ENCODE results near the gene WDR93.
"Not testable (repeated sequence)": the region's sequence is repeated elsewhere in the genome, so short reads cannot be mapped to it uniquely, and the experiment has no call there.

WDR93 gene

DNA sequence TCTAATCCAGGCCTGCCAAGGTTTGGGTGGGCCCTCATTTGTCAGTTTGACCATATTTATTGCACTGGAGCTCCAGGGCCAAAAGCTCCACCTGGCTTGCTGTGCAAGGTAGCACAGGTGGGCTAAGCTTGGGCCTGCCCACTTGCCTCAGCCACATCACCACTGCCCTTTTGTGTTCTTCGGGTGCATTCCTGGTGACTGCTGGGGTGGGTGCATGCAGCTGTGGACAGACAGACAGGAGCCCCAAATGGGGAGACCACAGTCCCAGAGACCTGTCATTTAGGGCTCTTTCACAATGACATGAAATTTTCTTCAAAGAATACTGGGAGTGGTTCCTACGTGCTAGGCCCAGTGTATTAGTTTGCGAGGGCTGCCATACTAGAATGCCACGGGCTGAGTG, 88.2 kb downstream of the WDR93 start:
- TF ChIP-seq, protein P1, sequence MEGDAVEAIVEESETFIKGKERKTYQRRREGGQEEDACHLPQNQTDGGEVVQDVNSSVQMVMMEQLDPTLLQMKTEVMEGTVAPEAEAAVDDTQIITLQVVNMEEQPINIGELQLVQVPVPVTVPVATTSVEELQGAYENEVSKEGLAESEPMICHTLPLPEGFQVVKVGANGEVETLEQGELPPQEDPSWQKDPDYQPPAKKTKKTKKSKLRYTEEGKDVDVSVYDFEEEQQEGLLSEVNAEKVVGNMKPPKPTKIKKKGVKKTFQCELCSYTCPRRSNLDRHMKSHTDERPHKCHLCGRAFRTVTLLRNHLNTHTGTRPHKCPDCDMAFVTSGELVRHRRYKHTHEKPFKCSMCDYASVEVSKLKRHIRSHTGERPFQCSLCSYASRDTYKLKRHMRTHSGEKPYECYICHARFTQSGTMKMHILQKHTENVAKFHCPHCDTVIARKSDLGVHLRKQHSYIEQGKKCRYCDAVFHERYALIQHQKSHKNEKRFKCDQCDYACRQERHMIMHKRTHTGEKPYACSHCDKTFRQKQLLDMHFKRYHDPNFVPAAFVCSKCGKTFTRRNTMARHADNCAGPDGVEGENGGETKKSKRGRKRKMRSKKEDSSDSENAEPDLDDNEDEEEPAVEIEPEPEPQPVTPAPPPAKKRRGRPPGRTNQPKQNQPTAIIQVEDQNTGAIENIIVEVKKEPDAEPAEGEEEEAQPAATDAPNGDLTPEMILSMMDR (IDR thresholded peaks at IDR 0.05; ENCODE audit: extremely low read depth, missing control alignments), result no peak

DNA sequence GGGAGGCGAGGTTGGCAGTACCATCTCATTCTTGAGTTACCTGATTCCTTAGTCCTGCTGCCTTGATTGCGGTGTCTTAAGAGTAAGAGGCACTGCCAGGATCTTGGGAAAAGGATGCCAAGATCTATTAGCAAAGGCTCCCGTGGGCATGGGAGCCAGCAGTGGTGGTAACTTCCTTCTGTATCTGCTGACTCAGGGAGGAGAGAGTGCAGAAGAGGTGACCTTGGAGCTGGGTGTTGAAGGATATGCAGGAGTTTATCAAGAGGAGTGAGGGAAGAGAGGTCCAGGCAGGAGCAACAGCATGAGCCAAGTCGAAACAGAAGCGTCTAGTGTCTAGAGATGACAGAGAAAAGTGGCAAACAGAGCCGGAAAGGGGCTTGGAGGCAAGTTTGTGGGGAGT, 90.0 kb downstream of the WDR93 start:
- no peak for DNase-seq (ENCODE audit: low spot score)
- TF ChIP-seq, protein P1 (IDR thresholded peaks at IDR 0.05; ENCODE audit: extremely low read depth, missing control alignments), result no peak

More for the DNA sequence above, 88.2 kb downstream of the WDR93 start:
- DNase-seq (ENCODE audit: low spot score), result no peak

DNA sequence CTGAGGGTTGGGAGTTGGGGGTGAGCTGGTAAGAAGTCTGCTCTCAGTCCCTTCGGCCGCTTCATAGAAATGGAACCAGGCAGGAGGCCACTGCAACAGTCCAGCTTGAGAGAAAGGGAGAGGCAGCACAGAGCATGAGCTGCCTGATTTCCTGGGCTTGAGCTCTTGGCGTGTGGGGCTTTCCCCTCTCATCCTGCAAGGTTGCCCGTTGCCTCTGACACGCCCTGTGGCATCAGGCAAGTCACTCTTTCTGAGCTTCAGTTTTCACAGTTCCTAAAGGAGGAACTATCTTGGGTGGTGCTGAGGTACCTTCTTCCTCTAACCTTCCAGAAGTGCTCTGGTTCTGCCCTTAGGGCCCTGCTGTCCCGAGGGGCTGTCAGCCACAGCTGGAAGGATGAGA, 90.4 kb downstream of the WDR93 start:
- DNase-seq (ENCODE audit: low spot score), result no peak
- TF ChIP-seq, protein P1 (IDR thresholded peaks at IDR 0.05; ENCODE audit: extremely low read depth, missing control alignments), result no peak

DNA sequence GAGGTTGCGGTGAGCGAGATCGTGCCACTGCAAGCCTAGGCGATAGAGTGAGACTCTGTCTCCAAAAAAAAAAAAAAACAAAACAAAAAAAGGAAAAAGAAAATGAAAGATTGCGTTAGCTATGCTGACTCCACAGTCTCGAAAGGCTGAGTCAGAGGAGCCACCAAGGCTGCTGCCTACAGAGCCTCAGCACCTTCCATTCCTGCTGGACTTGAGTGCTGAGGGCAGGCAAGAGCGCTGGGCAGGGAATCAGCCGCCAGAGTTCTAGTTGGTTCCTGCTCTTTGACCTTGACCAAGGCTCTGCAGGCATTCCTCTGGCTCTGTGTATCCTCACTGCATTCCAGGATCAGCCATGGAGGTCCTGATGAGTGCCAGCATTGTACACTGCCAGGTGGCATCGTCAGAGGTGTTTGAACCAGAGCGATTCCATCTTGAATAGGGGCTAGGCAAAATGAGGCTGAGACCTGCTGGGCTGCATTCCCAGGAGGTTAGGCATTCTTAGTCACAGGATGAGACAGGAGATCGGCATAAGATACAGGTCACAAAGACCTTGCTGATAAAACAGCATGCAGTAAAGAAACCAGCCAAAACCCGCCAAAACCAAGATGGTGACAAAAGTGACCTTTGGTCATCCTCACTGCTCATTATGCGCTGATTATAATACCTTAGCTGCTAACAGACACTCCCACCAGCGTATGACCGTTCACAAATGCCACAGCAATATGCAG, 91.4 kb downstream of the WDR93 start:
- TF ChIP-seq, protein P1 (IDR thresholded peaks at IDR 0.05; ENCODE audit: extremely low read depth, missing control alignments), result no peak
- no peak for DNase-seq (ENCODE audit: low spot score)

DNA sequence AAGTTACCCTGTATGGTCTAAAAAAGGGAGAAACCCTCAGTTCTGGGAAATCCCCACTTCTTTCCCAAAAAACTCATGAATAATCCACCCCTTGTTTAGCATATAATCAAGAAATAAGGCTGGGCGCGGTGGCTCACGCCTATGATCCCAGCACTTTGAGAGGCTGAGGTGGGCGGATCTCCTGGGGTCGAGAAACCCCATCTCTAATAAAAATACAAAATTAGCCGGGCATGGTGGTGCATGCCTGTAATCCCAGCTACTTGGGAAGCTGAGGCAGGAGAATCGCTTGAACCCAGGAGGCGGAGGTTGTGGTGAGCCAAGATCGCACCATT, 92.0 kb downstream of the WDR93 start:
- not testable (repeated sequence) for DNase-seq (ENCODE audit: low spot score)

DNA sequence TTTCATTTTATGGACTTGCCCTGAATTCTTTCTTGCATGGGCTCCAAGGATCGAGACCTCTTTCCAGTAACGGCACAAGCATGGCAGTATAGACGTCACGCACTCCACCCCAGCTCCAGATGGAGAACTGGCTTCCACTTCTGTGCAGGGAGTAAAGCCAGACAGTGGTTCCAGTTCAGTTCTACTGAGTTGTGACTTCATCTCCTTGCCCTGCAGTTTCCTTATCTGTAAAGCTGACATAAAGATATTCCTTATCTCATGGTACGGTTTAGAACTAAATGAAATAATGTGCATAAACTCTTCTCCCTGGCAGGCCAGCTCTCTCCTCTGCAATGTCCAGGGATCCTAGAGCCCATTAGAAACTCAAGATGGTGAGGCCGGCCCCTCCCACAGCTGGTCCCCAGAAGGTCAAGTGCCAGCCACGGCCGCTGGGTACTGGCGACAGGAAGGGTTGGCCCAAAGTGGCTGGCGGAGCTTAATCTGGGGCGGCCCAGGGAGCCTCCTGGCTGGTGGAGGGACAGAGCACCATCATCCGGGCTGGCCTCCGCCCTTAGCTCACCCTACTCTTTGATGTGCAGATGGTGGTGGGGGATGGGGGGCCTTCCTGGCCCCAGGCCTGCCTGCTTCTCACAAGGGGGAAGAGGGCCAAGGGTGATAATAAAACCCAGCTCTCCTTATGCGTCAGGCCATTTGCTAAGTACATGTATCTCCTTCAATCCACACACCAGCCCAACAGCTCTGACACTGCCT, 92.7 kb downstream of the WDR93 start:
- TF ChIP-seq, protein P1 (IDR thresholded peaks at IDR 0.05; ENCODE audit: extremely low read depth, missing control alignments), result no peak
- DNase-seq (ENCODE audit: low spot score), result no peak

DNA sequence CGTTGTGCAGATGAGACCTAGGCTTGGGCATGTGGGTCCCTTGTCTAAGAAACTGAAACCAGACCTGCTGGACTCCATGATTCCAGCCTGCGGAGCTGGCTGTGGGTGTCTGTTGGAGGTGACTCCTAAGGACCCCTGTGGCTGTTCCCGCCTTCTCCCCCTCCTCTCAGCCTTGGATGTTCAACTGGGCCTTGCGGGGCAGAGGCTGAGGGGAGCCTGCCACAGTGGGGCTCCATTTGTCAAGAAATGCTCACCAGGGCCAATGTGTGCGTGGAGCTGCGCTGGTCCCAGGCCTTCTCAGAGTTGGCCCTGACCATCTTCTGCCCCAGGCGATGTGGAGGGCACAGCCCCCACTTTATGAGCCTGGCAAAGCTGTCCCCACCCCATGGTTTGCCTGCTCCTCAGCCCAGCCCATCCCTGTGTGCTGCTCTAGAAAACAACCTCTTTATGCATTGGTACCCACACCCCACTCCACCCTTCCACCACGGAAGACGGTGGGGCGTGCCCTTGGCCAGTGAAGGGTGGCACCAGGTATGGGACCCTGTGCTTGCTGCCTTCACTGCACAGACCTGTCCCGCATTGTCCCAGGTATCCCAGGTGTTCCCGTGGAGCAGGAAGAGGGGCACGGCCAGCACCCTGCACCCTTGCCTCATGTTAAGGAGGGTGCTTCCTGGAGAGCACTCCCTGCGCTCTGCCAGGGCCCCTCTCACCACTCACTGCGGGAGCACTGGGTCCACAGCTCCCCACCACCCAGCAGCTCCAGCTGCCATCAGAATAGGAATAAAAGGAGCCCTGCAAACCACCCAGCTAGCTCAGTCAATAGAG, 93.5 kb downstream of the WDR93 start:
- TF ChIP-seq, protein P1 (IDR thresholded peaks at IDR 0.05; ENCODE audit: extremely low read depth, missing control alignments), result no peak
- no peak for DNase-seq (ENCODE audit: low spot score)

All from GM20000 (cell line).